ENCODE results near the gene USP3.

GRCh38 chr15:63517202-63517601 is 12.8 kb downstream of the USP3 start:
- TF ChIP-seq CTCF (IDR thresholded peaks at IDR 0.05 in 8 of 11, conservative IDR thresholded peaks at IDR 0.05 in 3 of 11) (no peak), POLR2AphosphoS5 (IDR thresholded peaks at IDR 0.05) (no peak)
